T-helper 2 cell treated with Interferon-gamma antibody and Interleukin-4, amounts not matched to agents 100 ng/mL and 5 ng/mL, for 36 hours (primary cell): ENCODE data around the gene P2RY8. TPM values are rescaled to one million over a fixed set of nuclear protein-coding genes. Genes with fewer than 3 reads are reported as not detected.
"Not testable (repeated sequence)": the region's sequence is repeated elsewhere in the genome, so short reads cannot be mapped to it uniquely, and the experiment has no call there.

Experiments used
- intact Hi-C: fragments of 100-400 bp; cut with micrococcal nuclease; formaldehyde crosslinking; loops from one replicate; pipeline ENCODE4 v1.15.1; 2023
- total RNA-seq: library from RNA; stranded (reverse); gene quantifications from 2 replicates; pipeline ENCODE4 v1.2.3, GENCODE V29; 2022

Gene P2RY8
- total RNA-seq = 126 and 127 TPM in 2 replicates

- intact Hi-C loops = loop anchor here (1.0 to 5.0 kb wide), 8 partner anchors 18 to 1072 kb away; partner anchors contain the start of gene AKAP17A
Measured at GRCh38 chrX:1537031-1537715, at the start of gene P2RY8. P2RY8 (minus strand) TSS chrX:1537185; CDS start chrX:1466558, 70,627 bp downstream.

GRCh38 chrX:1584237-1585011, 47.4 kb upstream of the P2RY8 start:
- intact Hi-C loops = no loop called here

- intact Hi-C loops = loop anchor here (2.0 kb wide), 1 partner anchor 18 kb away; no protein-coding TSS in a partner anchor
Measured at GRCh38 chrX:1582686-1583437, 45.9 kb upstream of the P2RY8 start.

- intact Hi-C loops = loop anchor here (1.0 kb wide), 1 partner anchor 127 kb away; no protein-coding TSS in a partner anchor
Measured at GRCh38 chrX:1581132-1581531, 44.1 kb upstream of the P2RY8 start.

GRCh38 chrX:1578511-1579173, 41.7 kb upstream of the P2RY8 start:
- intact Hi-C loops = no loop called here

GRCh38 chrX:1577845-1578244, 40.9 kb upstream of the P2RY8 start:
- intact Hi-C loops = loop anchor here (2.0 kb wide), 2 partner anchors 13 to 41 kb away; partner anchors contain the start of genes AKAP17A and P2RY8

GRCh38 chrX:1576201-1576992, 39.4 kb upstream of the P2RY8 start:
- intact Hi-C loops = loop anchor here (2.0 kb wide), 2 partner anchors 14 to 40 kb away; partner anchors contain the start of genes AKAP17A and P2RY8

- intact Hi-C loops = not testable (repeated sequence)
Measured at GRCh38 chrX:1574181-1574580, 37.2 kb upstream of the P2RY8 start.

GRCh38 chrX:1564750-1565683, 28.0 kb upstream of the P2RY8 start:
- intact Hi-C loops = loop anchor here (2.0 kb wide), 1 partner anchor 18 kb away; no protein-coding TSS in a partner anchor

- intact Hi-C loops = loop anchor here (2.0 kb wide), 1 partner anchor 19 kb away; no protein-coding TSS in a partner anchor
Measured at GRCh38 chrX:1564077-1564476, 27.1 kb upstream of the P2RY8 start.

GRCh38 chrX:1561164-1561563, 24.2 kb upstream of the P2RY8 start:
- intact Hi-C loops = no loop called here

- intact Hi-C loops = no loop called here
Measured at GRCh38 chrX:1558761-1559468, 21.9 kb upstream of the P2RY8 start.

GRCh38 chrX:1557442-1557841, 20.5 kb upstream of the P2RY8 start:
- intact Hi-C loops = not testable (repeated sequence)

- intact Hi-C loops = loop anchor here (1.0 kb wide), 1 partner anchor 18 kb away; the partner anchor contains the start of gene P2RY8
Measured at GRCh38 chrX:1555370-1555769, 18.4 kb upstream of the P2RY8 start.

- intact Hi-C loops = loop anchor here (1.0 kb wide), 1 partner anchor 17 kb away; the partner anchor contains the start of gene P2RY8
Measured at GRCh38 chrX:1554469-1555210, 17.7 kb upstream of the P2RY8 start.

- intact Hi-C loops = no loop called here
Measured at GRCh38 chrX:1551959-1552546, 15.1 kb upstream of the P2RY8 start.

GRCh38 chrX:1546691-1547251, 9.8 kb upstream of the P2RY8 start:
- intact Hi-C loops = no loop called here
